Stimulated activated naive CD8-positive, alpha-beta T cell treated with anti-CD3 and anti-CD28 coated beads, Interleukin-15, amount 100 ng/mL, for 72 hours (primary cell): ENCODE measurements around the gene MRTFA.
"Not testable (repeated sequence)": the region's sequence is repeated elsewhere in the genome, so short reads cannot be mapped to it uniquely, and the experiment has no call there.

Experiments
- ATAC-seq: fragments of 150-1000 bp; cut with Tn5 transposase; 2 replicates; pipeline ENCODE4 v1.10.0; 2021; ENCODE audit warnings: mild to moderate bottlenecking, moderate library complexity
- DNase-seq, 2 donors: peaks; one replicate each; pipeline ENCODE4 v3.0.0; 2021 to 2022
- H3K27ac Mint-ChIP-seq, 2 donors: one replicate each; pipeline ENCODE4 v1.8.0; 2022; ENCODE audit warnings: mild to moderate bottlenecking in 2 of 2, mixed read lengths in 2 of 2, moderate library complexity in 2 of 2
- H3K27me3 Mint-ChIP-seq: one replicate; pipeline ENCODE4 v1.8.0; 2022; ENCODE audit warnings: mixed read lengths
- H3K4me1 Mint-ChIP-seq: one replicate; pipeline ENCODE4 v1.8.0; 2022; ENCODE audit warnings: mild to moderate bottlenecking, mixed read lengths
- H3K4me3 Mint-ChIP-seq, 2 donors: one replicate each; pipeline ENCODE4 v1.8.0; 2022; ENCODE audit warnings: mild to moderate bottlenecking in 2 of 2, mixed read lengths in 2 of 2, moderate library complexity in 1 of 2
- H3K9me3 Mint-ChIP-seq, 2 donors: one replicate each; pipeline ENCODE4 v1.8.0; 2022; ENCODE audit warnings: mixed read lengths in 2 of 2

Gene MRTFA

DNA sequence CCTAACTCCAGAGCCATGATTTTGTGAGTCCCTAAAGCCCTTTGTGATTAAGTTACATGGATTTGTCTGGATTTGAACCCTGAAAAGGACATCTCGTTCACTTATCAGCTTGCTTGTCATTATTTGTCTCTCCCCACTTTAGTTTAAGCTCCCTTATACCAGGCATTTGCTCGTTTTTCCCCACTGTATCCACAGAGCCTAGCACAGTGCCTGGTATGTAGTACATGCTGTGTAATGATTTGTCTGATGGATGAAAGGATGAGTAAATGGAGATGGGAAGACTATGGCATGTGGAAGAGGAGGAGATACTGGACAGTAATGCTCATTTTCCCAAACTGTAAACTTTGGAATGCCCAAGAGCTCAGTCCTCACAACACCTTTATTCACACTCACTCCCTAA lies 33.5 kb upstream of the MRTFA start:
- Mint-ChIP-seq H3K9me3 (peaks cover 6 to 9% of the 10 kb centered on the region in 2 donors), H3K27ac (peak overlapping the region in 1 of 2 donors; percentile 52), H3K4me3 (no peak overlapping the region), H3K27me3 (no peaks in the 10 kb centered on the region), H3K4me1 (peaks cover 24% of the 10 kb centered on the region)
- DNase-seq (no peak), ATAC-seq (no peak)

DNA sequence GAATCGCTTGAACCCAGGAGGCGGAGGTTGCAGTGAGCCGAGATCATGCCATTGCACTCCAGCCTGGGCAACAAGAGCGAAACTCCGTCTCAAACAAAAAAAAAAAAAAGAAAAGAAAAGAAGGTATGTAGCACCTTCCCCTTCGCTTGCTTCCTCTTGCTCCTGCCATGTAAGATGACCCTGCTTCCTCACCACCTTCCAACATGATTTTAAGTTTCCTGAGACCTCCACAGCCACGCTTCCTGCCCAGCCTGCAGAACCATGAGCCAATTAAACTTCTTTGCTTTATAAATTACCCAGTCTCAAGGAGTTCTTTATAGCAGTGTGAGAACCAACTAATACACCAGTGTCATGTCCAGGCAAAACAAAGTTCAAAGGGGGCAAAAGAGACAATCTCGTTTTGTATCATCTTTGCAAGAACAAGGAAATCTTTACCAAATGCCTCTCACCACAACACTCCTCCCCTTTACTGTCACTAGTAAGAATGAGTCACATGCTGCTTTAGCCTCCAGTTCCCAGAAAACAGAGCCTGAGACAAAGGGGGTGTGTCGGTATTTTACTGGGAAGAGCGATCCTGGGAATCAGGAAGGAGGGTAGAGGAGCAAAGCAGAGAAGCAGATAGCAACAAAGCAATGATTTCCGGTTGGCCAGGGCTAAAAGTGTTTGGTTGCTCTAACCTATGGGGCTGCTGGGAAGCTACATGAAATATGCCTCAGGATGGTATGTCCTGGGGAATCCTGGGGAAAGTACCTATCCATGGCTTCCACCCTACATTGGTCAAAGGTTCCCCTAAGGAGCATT lies 32.3 kb upstream of the MRTFA start:
- Mint-ChIP-seq H3K4me3 (peak overlapping the region; percentile 50 to 73), H3K27ac (peak overlapping the region; percentile 22 to 96), H3K27me3 (no peaks in the 10 kb centered on the region), H3K4me1 (peaks cover 24% of the 10 kb centered on the region), H3K9me3 (peaks cover 6 to 9% of the 10 kb centered on the region in 2 donors)
- DNase-seq (no peak), ATAC-seq (peak; percentile 89)

DNA sequence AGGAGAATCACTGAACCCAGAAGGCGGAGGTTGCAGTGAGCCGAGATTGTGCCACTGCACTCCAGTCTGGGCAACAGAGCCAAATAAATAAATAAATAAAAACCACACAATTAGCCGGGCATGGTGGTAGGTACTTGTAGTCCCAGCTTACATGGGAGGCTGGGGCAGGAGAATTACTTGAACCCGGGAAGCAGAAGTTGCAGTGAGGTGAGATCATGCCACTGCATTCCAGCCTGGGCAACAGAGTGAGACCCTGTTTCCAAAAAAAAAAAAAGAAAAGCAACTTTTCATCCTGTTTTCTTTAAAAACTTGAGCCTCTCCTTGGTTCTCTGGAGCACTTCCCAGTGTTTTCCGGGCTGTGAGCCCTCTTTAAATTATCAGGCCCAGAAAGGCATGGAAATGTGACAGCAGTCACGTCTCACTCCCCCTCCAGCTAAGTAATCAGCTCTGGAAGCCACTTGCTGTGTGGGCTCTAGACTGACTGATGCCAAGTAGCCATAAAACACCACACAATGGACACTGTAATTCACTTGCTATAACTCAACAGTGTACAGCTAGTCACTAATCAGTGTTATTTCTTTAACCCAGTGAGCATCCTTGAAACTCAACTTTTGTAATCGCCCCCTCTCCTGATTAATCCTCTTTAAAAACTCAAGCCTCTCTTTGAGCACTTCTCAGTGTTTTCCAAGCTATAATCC lies 29.8 kb upstream of the MRTFA start:
- ATAC-seq (no peak), DNase-seq (no peak)
- H3K4me3 Mint-ChIP-seq = no peak overlapping the region
- peaks cover 24% of the 10 kb centered on the region for H3K4me1 Mint-ChIP-seq
- peaks cover 5 to 6% of the 10 kb centered on the region in 2 donors for H3K9me3 Mint-ChIP-seq
- H3K27me3 Mint-ChIP-seq = no peaks in the 10 kb centered on the region
- H3K27ac Mint-ChIP-seq = no peak overlapping the region

DNA sequence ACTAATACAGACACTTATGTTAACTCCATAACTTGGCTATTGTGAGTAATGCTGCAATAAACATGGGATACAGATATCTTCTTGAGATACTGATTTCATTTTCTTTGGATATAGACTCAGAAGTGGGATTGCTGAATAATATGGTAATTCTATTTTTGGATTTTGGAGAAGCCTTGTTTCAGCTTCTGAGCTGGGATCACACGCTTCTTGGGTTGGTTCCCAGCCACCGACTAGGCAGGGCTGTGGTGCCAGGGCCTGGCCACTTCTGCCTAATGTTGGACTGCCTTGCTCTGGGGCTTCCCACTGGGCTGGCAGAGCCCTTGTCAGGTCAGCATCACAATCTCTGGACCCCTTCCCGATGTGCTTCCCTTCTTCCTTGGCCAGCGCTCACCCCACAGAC lies 28.8 kb upstream of the MRTFA start:
- Mint-ChIP-seq H3K27ac (peak overlapping the region in 1 of 2 donors; percentile 20), H3K9me3 (peaks cover 5 to 6% of the 10 kb centered on the region in 2 donors), H3K4me3 (no peak overlapping the region), H3K4me1 (peaks cover 24% of the 10 kb centered on the region), H3K27me3 (no peaks in the 10 kb centered on the region)
- ATAC-seq (no peak), DNase-seq (no peak)

DNA sequence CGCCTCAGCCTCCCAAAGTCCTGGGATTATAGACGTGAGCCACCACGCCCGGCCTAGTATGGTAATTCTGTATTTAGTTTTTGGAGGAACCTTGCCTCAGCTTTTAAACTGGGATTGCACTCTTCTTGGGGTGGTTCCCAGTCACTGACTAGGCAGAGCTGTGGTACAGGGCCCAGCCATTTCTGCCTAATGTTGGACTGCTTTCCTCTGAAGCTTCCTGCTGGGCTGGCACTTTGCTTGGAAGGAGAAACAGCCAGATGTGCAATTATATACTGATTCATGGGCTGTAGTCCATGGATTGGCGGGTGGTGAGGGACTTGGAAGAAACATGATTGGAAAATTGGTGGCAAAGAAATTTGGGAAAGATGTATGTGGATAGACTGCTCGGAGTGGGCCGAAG lies 25.2 kb upstream of the MRTFA start:
- no peak for DNase-seq
- Mint-ChIP-seq H3K4me3 (no peak overlapping the region), H3K9me3 (no peaks in the 10 kb centered on the region), H3K4me1 (no peaks in the 10 kb centered on the region), H3K27me3 (no peaks in the 10 kb centered on the region), H3K27ac (no peak overlapping the region)
- ATAC-seq = no peak

DNA sequence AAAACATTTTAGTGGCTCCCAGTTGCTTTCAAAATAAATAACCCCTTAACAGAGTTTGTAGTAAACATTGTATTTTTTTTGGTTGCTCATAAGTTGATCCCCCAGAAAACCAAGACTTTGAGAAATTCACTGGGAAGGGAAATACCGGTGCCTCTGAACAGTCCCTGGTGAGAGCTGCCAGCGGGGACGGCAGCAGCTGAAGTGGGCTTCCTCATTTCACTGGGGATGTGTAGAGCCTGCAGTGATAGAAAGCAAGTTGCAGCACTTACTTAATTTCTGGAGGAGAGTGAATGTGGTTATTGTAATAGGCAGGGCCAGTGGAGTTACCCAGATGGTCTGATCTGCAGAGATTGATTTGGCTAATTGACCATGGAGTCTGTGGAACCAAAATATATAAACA lies 24.2 kb upstream of the MRTFA start:
- Mint-ChIP-seq H3K9me3 (no peaks in the 10 kb centered on the region), H3K27ac (no peak overlapping the region), H3K4me1 (no peaks in the 10 kb centered on the region), H3K27me3 (no peaks in the 10 kb centered on the region), H3K4me3 (no peak overlapping the region)
- ATAC-seq (no peak), DNase-seq (no peak)

DNA sequence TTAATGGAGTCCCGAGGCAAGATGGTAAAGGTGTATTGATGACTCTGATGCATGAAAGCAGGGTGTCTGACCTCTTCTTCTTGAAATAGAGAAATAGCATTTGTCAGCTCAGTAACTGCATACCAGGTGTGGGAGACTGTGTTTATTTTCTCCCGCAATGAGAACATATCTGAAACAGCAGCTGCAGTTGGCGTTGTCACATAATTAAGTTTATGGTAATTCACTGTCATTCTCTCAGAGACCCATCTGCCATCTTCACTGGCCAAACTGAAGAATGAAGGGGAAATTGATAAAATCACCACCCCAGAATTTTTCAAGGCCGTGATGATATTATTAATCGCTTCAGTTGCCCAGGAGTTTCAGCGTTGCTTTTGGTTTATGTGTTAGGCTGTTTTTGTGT lies 22.6 kb upstream of the MRTFA start:
- no peak overlapping the region for H3K27ac Mint-ChIP-seq
- DNase-seq (no peak), ATAC-seq (no peak)
- H3K9me3 Mint-ChIP-seq = no peaks in the 10 kb centered on the region
- H3K4me3 Mint-ChIP-seq = no peak overlapping the region
- H3K27me3 Mint-ChIP-seq = no peaks in the 10 kb centered on the region
- no peaks in the 10 kb centered on the region for H3K4me1 Mint-ChIP-seq

DNA sequence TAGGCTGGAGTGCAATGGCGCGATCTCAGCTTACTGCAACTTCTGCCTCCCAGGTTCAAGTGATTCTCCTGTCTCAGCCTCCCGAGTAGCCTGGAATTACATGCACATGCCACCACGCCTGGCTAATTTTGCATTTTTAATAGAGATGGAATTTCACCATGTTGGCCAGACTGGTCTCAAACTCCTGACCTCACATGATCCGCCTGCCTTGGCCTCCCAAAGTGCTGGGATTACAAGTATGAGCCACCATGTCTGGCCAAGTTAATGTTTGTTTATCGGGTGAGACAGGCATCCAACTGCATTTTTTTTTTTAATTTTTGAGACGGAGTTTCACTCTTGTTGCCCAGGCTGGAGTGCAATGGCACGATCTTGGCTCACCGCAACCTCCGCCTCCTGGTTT lies 20.1 kb upstream of the MRTFA start:
- H3K27ac Mint-ChIP-seq, DNase-seq, ATAC-seq, H3K4me3 Mint-ChIP-seq, H3K9me3 Mint-ChIP-seq, H3K27me3 Mint-ChIP-seq: not testable (repeated sequence)
- H3K4me1 Mint-ChIP-seq = peaks cover 13% of the 10 kb centered on the region

DNA sequence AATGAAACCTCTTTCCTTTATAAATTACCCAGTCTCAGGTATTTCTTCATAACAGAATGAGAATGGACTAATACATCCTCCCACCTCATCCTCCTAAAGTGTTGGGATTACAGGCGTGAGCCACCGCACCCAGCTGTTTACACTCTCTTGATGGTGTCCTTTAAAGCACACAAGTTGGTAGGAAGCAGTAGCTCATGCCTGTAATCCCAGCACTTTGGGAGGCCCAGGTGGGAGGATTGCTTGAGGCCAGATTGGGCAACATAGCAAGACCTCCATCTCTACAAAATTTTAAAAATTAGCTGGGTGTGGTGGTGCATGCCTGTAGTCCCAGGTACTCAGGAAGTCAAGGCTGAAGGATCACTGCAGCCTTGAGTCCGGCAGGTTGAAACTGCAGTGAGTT lies 19.4 kb upstream of the MRTFA start:
- H3K4me1 Mint-ChIP-seq = peaks cover 20% of the 10 kb centered on the region
- not testable (repeated sequence) for H3K27ac Mint-ChIP-seq, DNase-seq, H3K4me3 Mint-ChIP-seq, H3K9me3 Mint-ChIP-seq, H3K27me3 Mint-ChIP-seq, ATAC-seq

DNA sequence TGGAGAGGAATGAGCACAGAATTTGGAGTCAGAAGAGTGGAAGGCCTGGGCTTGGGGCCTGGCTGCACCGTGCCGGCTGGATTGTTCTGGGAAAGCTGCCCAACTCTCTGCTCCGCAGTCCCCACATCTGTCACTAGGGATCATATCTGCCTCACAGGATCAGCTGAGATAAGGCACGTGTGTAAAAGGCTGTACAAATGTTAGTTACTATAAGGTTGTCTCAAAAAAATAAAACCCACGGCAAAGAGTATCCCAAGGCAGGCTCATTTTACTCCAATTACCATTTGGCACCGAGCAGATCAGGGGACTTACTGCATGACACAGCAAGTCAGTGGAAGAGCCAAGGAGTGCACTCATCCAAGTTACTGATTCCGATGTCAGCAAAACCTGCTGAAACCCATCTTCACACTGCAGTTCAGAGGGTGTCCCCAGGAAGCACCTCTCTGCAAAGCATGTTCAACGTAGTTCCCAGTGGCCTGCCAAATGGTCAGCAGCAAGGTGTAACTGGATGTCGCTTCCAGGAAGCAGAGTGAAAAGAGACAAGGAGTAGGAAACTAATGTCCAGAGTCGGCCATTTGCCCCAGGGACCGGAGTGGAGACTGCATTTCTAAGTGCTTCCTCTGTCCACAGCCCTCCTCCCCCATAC lies 18.1 kb upstream of the MRTFA start:
- no peak overlapping the region for H3K4me3 Mint-ChIP-seq
- no peak for ATAC-seq
- H3K27ac Mint-ChIP-seq = no peak overlapping the region
- no peaks in the 10 kb centered on the region for H3K9me3 Mint-ChIP-seq
- no peak for DNase-seq
- peaks cover 21% of the 10 kb centered on the region for H3K4me1 Mint-ChIP-seq
- no peaks in the 10 kb centered on the region for H3K27me3 Mint-ChIP-seq

DNA sequence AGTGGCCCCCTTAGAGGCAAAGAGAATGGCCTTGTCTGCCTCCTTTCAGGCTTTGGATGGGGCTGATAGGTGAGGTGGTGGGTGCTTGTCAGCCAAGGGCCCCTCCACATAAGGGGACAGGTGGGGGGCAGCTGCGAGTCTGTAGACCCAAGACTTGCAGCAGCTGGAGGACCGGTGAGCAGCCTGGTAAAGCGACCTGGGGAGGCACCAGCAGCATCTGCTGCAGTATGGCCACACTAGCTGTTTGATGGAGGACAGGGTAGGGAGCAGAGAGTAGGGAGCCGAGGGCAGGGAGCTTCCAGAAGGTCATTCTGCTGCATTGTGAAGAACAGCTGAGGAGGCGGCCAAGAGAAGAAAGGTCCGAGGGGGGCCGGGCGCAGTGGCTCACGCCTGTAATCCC lies 16.8 kb upstream of the MRTFA start:
- peaks cover 21% of the 10 kb centered on the region for H3K4me1 Mint-ChIP-seq
- H3K27ac Mint-ChIP-seq = peak overlapping the region in 1 of 2 donors; percentile 35
- H3K4me3 Mint-ChIP-seq = no peak overlapping the region
- no peak for DNase-seq
- no peaks in the 10 kb centered on the region for H3K27me3 Mint-ChIP-seq
- no peak for ATAC-seq
- H3K9me3 Mint-ChIP-seq = no peaks in the 10 kb centered on the region

DNA sequence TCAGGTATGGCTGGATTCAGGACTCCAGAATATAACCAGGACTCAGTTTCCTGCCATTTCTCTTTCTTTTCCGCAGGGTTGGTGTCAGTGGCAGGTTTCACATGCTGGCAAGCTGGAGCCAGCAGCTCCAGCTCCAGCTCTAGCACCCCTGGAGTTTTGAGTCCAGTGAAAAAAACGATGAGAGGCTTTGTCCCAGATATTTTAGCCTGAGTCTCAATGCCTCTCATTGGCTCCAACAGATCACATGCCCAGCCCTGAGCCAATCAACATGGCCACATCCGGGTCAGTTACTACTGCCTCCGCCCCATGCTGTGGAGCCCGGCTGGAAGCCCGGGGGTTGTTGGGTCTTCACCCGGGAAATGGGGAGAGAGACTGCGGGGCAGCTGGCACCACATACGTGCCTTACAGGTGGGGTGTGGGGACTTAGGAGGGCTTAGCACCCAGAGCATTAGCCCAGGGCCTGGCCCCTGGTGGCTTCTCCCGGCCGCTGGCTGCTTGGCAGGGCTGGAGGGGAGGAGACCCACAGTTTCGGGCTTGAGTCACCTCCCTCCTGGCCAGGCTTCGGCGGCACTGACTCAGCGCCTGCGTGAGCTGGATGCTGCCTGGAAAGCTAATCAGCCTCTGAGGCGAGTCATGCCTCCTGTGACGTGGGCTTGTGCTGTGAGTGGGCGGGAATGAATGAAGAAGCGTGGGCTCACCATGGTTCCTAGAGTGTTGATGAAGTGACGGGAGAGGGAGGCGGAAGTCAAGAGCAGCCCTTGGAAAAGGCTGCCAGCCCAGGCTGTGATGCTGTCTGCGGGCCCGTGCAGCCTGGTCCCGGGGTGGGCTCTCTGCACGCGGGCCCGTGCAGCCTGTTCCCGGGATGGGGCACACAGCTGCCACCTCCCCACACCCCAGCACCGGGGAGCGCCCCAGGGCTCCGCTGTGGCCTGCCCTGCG lies 15.3 kb upstream of the MRTFA start:
- peaks cover 21% of the 10 kb centered on the region for H3K4me1 Mint-ChIP-seq
- H3K27me3 Mint-ChIP-seq = no peaks in the 10 kb centered on the region
- H3K9me3 Mint-ChIP-seq = no peaks in the 10 kb centered on the region
- peak overlapping the region; percentile 59 to 62 for H3K4me3 Mint-ChIP-seq
- peak overlapping the region; percentile 1 to 95 for H3K27ac Mint-ChIP-seq
- DNase-seq (peak; percentile 70 to 87), ATAC-seq (peak; percentile 99)

DNA sequence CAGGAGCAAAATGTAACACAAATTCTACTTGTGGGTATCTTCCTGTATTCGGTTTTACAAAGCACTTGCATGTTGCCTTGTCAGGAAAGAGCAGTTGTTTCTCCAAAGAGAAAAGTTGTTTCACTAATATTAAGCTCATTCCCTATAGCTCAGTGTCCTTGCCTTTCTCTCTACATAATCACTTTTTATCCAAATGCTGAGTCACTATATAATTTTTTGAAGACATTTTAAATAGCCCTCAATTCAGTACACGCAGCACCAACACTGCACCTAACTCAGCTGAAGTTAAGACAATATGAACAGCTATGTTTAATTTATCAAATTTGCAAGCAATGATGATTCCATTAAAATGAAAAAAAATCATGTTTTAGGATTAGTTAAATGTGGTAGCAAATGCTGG lies 14.5 kb upstream of the MRTFA start:
- Mint-ChIP-seq H3K4me3 (no peak overlapping the region), H3K27me3 (no peaks in the 10 kb centered on the region), H3K4me1 (peaks cover 26% of the 10 kb centered on the region), H3K9me3 (no peaks in the 10 kb centered on the region), H3K27ac (no peak overlapping the region)
- ATAC-seq = no peak
- DNase-seq = no peak

DNA sequence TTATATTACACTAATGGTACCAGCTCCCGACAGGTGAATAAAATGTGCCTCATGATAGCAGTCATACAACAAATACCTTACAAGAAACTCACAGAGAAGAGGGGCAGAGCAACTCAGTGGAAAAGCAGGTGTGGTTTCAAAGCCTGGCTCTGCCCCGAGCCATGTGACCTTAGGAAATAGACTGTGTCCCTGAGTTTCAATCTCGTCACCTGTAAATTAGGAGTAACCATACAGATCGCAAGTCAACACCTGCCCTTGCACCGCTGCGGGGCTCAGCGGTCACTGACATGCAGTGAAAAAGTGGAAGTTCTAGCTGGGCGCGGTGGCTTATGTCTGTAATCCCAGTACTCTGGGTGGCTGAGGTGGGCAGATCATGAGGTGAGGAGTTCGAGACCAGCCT lies 11.9 kb upstream of the MRTFA start:
- ATAC-seq (no peak), DNase-seq (no peak)
- Mint-ChIP-seq H3K9me3 (no peaks in the 10 kb centered on the region), H3K4me3 (no peak overlapping the region), H3K4me1 (peaks cover 27% of the 10 kb centered on the region), H3K27me3 (no peaks in the 10 kb centered on the region), H3K27ac (no peak overlapping the region)

DNA sequence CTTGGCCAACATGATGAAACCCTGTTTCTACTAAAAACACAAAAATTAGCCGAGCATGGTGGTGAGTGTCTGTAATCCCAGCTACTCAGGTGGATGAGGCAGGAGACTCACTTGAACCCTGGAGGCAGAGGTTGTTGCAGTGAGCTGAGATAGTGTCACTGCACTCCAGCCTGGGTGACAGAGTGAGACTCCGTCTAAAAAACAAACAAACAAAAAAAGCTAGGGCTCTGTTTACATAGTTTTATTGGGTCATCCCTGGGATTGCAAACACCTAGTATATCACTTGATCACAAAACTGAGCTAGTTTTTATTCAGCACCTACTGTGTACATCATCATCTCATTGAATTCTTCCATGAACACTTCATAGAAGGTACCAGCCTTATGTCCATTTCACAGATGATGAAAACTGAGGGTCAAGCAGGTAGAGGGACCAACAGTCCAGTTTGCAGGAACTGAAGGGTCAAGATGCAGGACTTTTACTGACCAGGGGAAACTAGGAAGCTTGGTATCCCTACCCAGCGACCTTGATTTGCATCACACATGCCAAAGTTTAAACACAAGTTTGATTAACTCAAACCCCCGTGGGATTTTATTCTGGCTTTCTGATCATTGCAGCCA lies 9.2 kb upstream of the MRTFA start:
- ATAC-seq = no peak
- Mint-ChIP-seq H3K9me3 (no peaks in the 10 kb centered on the region), H3K27ac (no peak overlapping the region), H3K4me3 (peak overlapping the region in 1 of 2 donors; percentile 47), H3K4me1 (peaks cover 6% of the 10 kb centered on the region), H3K27me3 (no peaks in the 10 kb centered on the region)
- DNase-seq = no peak
